Calu3 (cell line): Measurements from ENCODE around the gene GRK5. TPM values are rescaled to one million over a fixed set of nuclear protein-coding genes. Genes with fewer than 3 reads are reported as not detected.

Experiments
- BruUV-seq: library from RNA; stranded (reverse); fragments of 400-500 nt; replicated peaks from 2 replicates; lab custom pipeline; 2021; lab: Mats Ljungman, UMichigan
- CTCF ChIA-PET: fragments of 300-600 bp; sonication (Branson Sonifier 250); formaldehyde crosslinking; loops from one replicate; lab custom pipeline; 2022; ENCODE audit warnings: antibody characterized with exemption; lab: Charles Lee
- DNase-seq: peaks from one replicate; pipeline ENCODE4 v3.0.0; 2022
- H3K27ac Mint-ChIP-seq: one replicate; pipeline ENCODE4 v1.8.0; 2022; ENCODE audit warnings: mixed read lengths; ENCODE audit not compliant: unreplicated experiment
- H3K27me3 Mint-ChIP-seq: one replicate; pipeline ENCODE4 v1.8.0; 2022; ENCODE audit warnings: mixed read lengths; ENCODE audit not compliant: unreplicated experiment
- H3K36me3 Mint-ChIP-seq: one replicate; pipeline ENCODE4 v1.8.0; 2022; ENCODE audit warnings: mild to moderate bottlenecking, moderate library complexity, mixed read lengths; ENCODE audit not compliant: insufficient read depth, unreplicated experiment
- H3K4me1 Mint-ChIP-seq: one replicate; pipeline ENCODE4 v1.8.0; 2022; ENCODE audit warnings: mild to moderate bottlenecking, low read depth, mixed read lengths; ENCODE audit not compliant: unreplicated experiment
- H3K4me3 Mint-ChIP-seq: one replicate; pipeline ENCODE4 v1.8.0; 2022; ENCODE audit warnings: mild to moderate bottlenecking, low read depth, moderate library complexity, mixed read lengths; ENCODE audit not compliant: unreplicated experiment
- H3K9me3 Mint-ChIP-seq: one replicate; pipeline ENCODE4 v1.8.0; 2022; ENCODE audit warnings: low read depth, mixed read lengths; ENCODE audit not compliant: unreplicated experiment
- intact Hi-C: fragments of 100-400 bp; cut with micrococcal nuclease; formaldehyde crosslinking; loops from one replicate; pipeline ENCODE4 v1.10.0; 2022; ENCODE audit not compliant: unreplicated experiment
- total RNA-seq: library from RNA; stranded (reverse); gene quantifications from 2 replicates; pipeline ENCODE4 v1.2.3, GENCODE V29; 2022
- TF ChIP-seq, protein P1 (sequence below): fragments of 200-600 bp; IDR thresholded peaks from one replicate; pipeline ENCODE4 v1.8.0; 2022; ENCODE audit warnings: antibody characterized with exemption; ENCODE audit not compliant: unreplicated experiment

GRK5 gene
- total RNA-seq, 1 experiment from 2014 or later = 4.4 TPM

DNA sequence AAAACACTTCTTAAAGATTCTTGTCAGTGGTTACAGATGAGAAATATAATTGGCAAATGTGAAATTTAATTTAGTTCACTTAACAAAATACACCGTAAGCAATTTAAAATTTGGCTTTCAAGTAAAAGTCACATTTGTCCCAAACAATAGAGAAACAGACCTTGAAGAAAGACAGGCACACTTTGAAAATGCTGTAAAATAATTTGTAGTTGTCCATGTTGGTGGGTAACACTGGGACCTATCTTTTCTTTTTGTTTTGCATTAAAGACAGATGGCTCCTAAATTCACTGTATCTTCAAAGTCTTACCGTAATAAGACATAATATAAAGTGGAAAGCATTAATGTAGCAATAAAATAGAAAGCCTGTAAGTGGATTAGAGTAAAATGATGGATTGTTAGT is 3.3 kb downstream of the GRK5 start:
- Mint-ChIP-seq H3K4me3 (no peak overlapping the region), H3K36me3 (peaks cover 26% of the 10 kb centered on the region), H3K9me3 (no peaks in the 10 kb centered on the region), H3K4me1 (peaks cover 19% of the 10 kb centered on the region), H3K27ac (no peak overlapping the region), H3K27me3 (peaks cover 8% of the 10 kb centered on the region)
- CTCF ChIA-PET = no interaction called here
- intact Hi-C loops = no loop called here
- no TSS peak for BruUV-seq
- TF ChIP-seq, protein P1, sequence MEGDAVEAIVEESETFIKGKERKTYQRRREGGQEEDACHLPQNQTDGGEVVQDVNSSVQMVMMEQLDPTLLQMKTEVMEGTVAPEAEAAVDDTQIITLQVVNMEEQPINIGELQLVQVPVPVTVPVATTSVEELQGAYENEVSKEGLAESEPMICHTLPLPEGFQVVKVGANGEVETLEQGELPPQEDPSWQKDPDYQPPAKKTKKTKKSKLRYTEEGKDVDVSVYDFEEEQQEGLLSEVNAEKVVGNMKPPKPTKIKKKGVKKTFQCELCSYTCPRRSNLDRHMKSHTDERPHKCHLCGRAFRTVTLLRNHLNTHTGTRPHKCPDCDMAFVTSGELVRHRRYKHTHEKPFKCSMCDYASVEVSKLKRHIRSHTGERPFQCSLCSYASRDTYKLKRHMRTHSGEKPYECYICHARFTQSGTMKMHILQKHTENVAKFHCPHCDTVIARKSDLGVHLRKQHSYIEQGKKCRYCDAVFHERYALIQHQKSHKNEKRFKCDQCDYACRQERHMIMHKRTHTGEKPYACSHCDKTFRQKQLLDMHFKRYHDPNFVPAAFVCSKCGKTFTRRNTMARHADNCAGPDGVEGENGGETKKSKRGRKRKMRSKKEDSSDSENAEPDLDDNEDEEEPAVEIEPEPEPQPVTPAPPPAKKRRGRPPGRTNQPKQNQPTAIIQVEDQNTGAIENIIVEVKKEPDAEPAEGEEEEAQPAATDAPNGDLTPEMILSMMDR = no peak
- DNase-seq = no peak

DNA sequence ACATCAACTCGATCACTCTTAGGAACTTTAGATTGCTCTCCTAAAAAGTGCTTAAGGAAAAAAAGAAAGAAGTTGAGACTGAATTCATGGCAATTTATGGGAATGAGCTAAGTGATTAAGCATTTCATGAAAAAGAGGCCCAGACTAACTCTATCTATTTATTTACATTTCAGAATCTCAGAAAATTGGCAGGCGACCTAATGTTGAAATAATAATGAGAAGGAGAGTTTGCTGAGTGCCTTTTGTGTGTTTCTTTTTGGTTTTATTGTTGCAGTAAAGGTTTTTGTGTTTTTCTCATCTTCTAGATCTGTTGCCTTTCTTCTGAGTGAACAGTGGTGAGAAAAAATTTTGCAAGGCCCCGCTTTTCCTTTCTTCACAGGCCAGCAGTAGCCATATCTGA is 3.8 kb downstream of the GRK5 start:
- H3K27me3 Mint-ChIP-seq = peaks cover 8% of the 10 kb centered on the region
- H3K27ac Mint-ChIP-seq = no peak overlapping the region
- TF ChIP-seq, protein P1 = no peak
- peaks cover 16% of the 10 kb centered on the region for H3K4me1 Mint-ChIP-seq
- H3K36me3 Mint-ChIP-seq = peaks cover 22% of the 10 kb centered on the region
- no peaks in the 10 kb centered on the region for H3K9me3 Mint-ChIP-seq
- intact Hi-C loops = no loop called here
- CTCF ChIA-PET = interaction anchor here (0.5 kb wide), 1 partner anchor 57 kb away, joined by 4 read pairs; no protein-coding TSS in a partner anchor
- H3K4me3 Mint-ChIP-seq = no peak overlapping the region
- BruUV-seq = no TSS peak
- DNase-seq = no peak

DNA sequence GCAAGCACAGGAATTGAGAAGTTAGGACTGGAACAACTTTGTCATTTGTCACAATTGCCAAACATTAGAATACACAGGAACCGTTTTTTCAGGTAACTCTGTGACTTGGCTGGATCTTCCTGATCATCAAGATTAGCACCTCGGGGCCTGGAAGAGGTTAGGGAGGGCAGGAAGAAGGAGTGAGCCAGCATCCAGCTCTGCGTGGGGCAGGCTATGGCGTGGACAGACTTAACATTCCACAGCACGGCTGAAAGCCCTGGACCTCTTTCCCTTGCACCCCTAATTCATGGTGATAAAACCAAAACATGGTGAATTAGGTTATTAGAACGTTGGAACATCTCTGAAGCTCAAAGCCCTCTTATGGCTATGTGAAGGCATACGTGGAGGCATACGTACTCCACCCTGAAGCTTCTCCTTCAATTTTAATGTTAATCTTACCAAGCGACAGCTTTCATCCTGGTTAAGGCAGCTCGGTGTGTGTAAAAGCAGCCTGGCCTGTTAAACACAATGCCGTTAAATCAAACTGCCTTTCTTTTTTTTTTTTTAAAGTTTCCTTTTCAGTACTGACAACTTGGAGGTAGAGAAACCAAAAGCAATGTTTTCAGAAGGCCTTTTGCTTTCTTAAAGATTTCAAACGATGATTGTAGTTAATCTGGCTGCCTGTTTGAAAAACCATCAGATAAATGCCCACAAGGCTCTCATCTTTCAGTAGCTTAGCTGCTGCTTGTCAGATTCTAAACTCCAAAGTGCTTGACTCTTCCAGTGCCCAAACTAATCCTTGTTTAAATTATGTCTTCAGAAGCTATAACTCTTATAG is 4.5 kb downstream of the GRK5 start:
- no peak overlapping the region for H3K4me3 Mint-ChIP-seq
- TF ChIP-seq, protein P1 = no peak
- H3K9me3 Mint-ChIP-seq = no peaks in the 10 kb centered on the region
- BruUV-seq = no TSS peak
- intact Hi-C loops = no loop called here
- CTCF ChIA-PET = interaction anchor here (0.5 kb wide), 1 partner anchor 58 kb away, joined by 4 read pairs; no protein-coding TSS in a partner anchor
- H3K27ac Mint-ChIP-seq = no peak overlapping the region
- H3K36me3 Mint-ChIP-seq = peaks cover 16% of the 10 kb centered on the region
- no peak for DNase-seq
- H3K27me3 Mint-ChIP-seq = peaks cover 8% of the 10 kb centered on the region
- peaks cover 11% of the 10 kb centered on the region for H3K4me1 Mint-ChIP-seq

DNA sequence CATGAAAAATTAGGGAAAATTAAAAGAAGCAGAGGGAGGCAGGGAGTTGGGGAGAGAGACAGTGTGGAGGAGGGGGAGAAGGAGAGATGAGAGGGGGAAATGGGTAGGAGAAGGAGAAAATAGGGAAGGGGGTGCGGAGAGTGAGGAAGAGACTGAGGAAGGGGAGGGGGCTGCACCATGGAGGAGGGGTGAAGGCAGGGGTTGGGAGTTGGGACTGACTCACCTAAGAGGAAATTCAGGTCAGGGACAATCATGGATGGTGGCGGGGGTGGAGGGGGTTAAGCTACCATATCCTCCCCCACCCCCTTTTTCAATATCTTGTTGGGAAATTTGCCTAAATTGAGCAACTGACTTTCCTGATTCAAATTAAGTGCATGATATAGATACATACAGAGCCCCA is 8.0 kb downstream of the GRK5 start:
- H3K27ac Mint-ChIP-seq = no peak overlapping the region
- CTCF ChIA-PET = no interaction called here
- intact Hi-C loops = no loop called here
- DNase-seq = no peak
- no peaks in the 10 kb centered on the region for H3K27me3 Mint-ChIP-seq
- no peaks in the 10 kb centered on the region for H3K9me3 Mint-ChIP-seq
- no peaks in the 10 kb centered on the region for H3K4me1 Mint-ChIP-seq
- H3K36me3 Mint-ChIP-seq = no peaks in the 10 kb centered on the region
- no TSS peak for BruUV-seq
- H3K4me3 Mint-ChIP-seq = no peak overlapping the region
- TF ChIP-seq, protein P1 = no peak
